Loucy (cell line): ENCODE results near the gene DCDC2B.

Source experiments
- CTCF ChIP-seq: fragments of 200-600 bp; sonication (generic); conservative IDR thresholded peaks from 2 replicates; pipeline ENCODE4 v1.5.1; 2014; ENCODE audit warnings: mild to moderate bottlenecking, antibody characterized with exemption, low read length
- EZH2phosphoT487 ChIP-seq: fragments of 200-600 bp; IDR thresholded peaks from 2 replicates; pipeline ENCODE4 v1.6.1; 2018; ENCODE audit warnings: antibody characterized with exemption, mild to moderate bottlenecking, moderate library complexity, borderline replicate concordance

GRCh38 chr1:32199717-32200072, 9.2 kb upstream of the DCDC2B start:
- TF ChIP-seq CTCF: no peak
- no peak for TF ChIP-seq EZH2phosphoT487
